ENCODE data around the gene CYP2C8.
"Not testable (repeated sequence)": the region's sequence is repeated elsewhere in the genome, so short reads cannot be mapped to it uniquely, and the experiment has no call there.

CYP2C8 gene

GRCh38 chr10:95069286-95069685, at the start of gene CYP2C8:
Gene CYP2C8 (minus strand): TSS chr10:95069497. CDS start chr10:95069402, 95 bp downstream.
- no peak for DNase-seq

- DNase-seq = no peak
These were observed 47.6 kb upstream of the CYP2C8 start for GRCh38 chr10:95116869-95117269.

- DNase-seq = not testable (repeated sequence)
These were observed 41.5 kb upstream of the CYP2C8 start for GRCh38 chr10:95110823-95111222.

- DNase-seq = no peak
These were observed 28.5 kb upstream of the CYP2C8 start for GRCh38 chr10:95097805-95098204.

GRCh38 chr10:95096143-95096542, 26.8 kb upstream of the CYP2C8 start:
- DNase-seq = no peak

GRCh38 chr10:95079626-95080025, 10.3 kb upstream of the CYP2C8 start:
- not testable (repeated sequence) for DNase-seq

GRCh38 chr10:95077556-95077955, 8.3 kb upstream of the CYP2C8 start:
- no peak for DNase-seq

- DNase-seq = no peak
These were observed 1.9 kb upstream of the CYP2C8 start for GRCh38 chr10:95071107-95071660.

GRCh38 chr10:95064125-95064524, 5.2 kb downstream of the CYP2C8 start:
- not testable (repeated sequence) for DNase-seq

GRCh38 chr10:95056744-95057363, 12.4 kb downstream of the CYP2C8 start:
- no peak for DNase-seq

- no peak for DNase-seq
These were observed 19.4 kb downstream of the CYP2C8 start for GRCh38 chr10:95049919-95050318.

GRCh38 chr10:95048206-95048605, 21.1 kb downstream of the CYP2C8 start:
- no peak for DNase-seq

GRCh38 chr10:95039281-95039680, 30.0 kb downstream of the CYP2C8 start:
- DNase-seq = no peak

- no peak for DNase-seq
These were observed 33.7 kb downstream of the CYP2C8 start for GRCh38 chr10:95035332-95036295.

GRCh38 chr10:95034401-95034800, 34.9 kb downstream of the CYP2C8 start:
- DNase-seq = no peak

- DNase-seq = no peak
These were observed 37.6 kb downstream of the CYP2C8 start for GRCh38 chr10:95031656-95032055.

GRCh38 chr10:95026461-95026860, 42.8 kb downstream of the CYP2C8 start:
- no peak for DNase-seq

GRCh38 chr10:94997741-94998174, 71.5 kb downstream of the CYP2C8 start:
- no peak for DNase-seq

GRCh38 chr10:94992811-94993210, 76.5 kb downstream of the CYP2C8 start:
- DNase-seq = no peak

- DNase-seq = no peak
These were observed 77.9 kb downstream of the CYP2C8 start for GRCh38 chr10:94991243-94991888.

GRCh38 chr10:94989192-94989591, 80.1 kb downstream of the CYP2C8 start:
- DNase-seq = no peak

Measured in NCI-H146 (cell line).